HEK293T (cell line): ENCODE data around the gene AGAP1.

Experiments
- CTBP1 ChIP-seq: fragments of 450-650 bp; IDR thresholded peaks from 2 replicates; pipeline ENCODE4 v1.6.1; 2016; ENCODE audit warnings: borderline replicate concordance
- FOXA1 ChIP-seq: fragments of 450-650 bp; IDR thresholded peaks from 2 replicates; pipeline ENCODE4 v1.6.1; 2016; ENCODE audit warnings: mild to moderate bottlenecking
- FOXK2 ChIP-seq: fragments of 450-650 bp; IDR thresholded peaks from 2 replicates; pipeline ENCODE4 v1.6.1; 2016; ENCODE audit warnings: mild to moderate bottlenecking
- FOXM1 ChIP-seq: fragments of 450-650 bp; IDR thresholded peaks from 2 replicates; pipeline ENCODE4 v1.6.1; 2017; ENCODE audit warnings: mild to moderate bottlenecking, borderline replicate concordance
- HDGF ChIP-seq: fragments of 450-650 bp; IDR thresholded peaks from 2 replicates; pipeline ENCODE4 v1.6.1; 2017; ENCODE audit warnings: antibody characterized with exemption, borderline replicate concordance
- NFRKB ChIP-seq: fragments of 450-650 bp; IDR thresholded peaks from 2 replicates; pipeline ENCODE4 v1.6.1; 2016; ENCODE audit warnings: mild to moderate bottlenecking, moderate library complexity
- PKNOX1 ChIP-seq: fragments of 450-650 bp; IDR thresholded peaks from 2 replicates; pipeline ENCODE4 v1.6.1; 2016
- SP1 ChIP-seq: fragments of 450-650 bp; IDR thresholded peaks from 2 replicates; pipeline ENCODE4 v1.6.1; 2017

- no peak for TF ChIP-seq FOXK2
- no peak for TF ChIP-seq FOXM1
- TF ChIP-seq SP1: no peak
- TF ChIP-seq NFRKB: no peak
- TF ChIP-seq PKNOX1: no peak
- no peak for TF ChIP-seq FOXA1
- TF ChIP-seq CTBP1: no peak
- TF ChIP-seq HDGF: no peak
These were observed 492.5 kb downstream of the AGAP1 start for GRCh38 chr2:235986361-235986760.
